ENCODE measurements around the gene PTPRK. TPM values are rescaled to one million over a fixed set of nuclear protein-coding genes. Genes with fewer than 3 reads are reported as not detected.

The PTPRK gene
- total and polyA plus RNA-seq, 12 donors: 7.5 to 47.7 (median 35.7) TPM

GRCh38 chr6:127937747-127938146 lies 582.7 kb downstream of the PTPRK start:
- no peak for ATAC-seq
- intact Hi-C loops (cut with DNase I): no loop called here

GRCh38 chr6:127937102-127937501 lies 583.3 kb downstream of the PTPRK start:
- intact Hi-C loops (cut with DNase I): no loop called here
- Histone ChIP-seq H3K27ac (no peak overlapping the region), H3K4me1 (peaks cover 0 to 23% (median 0%) of the 10 kb centered on the region in 9 donors), H3K9me3 (peaks cover 0 to 19% (median 15%) of the 10 kb centered on the region in 11 donors), H3K36me3 (no peaks in the 10 kb centered on the region), H3K4me3 (no peak overlapping the region), H3K27me3 (no peaks in the 10 kb centered on the region)
- 75 to 89% methylated on average over 2 of the region's 2 CpGs for WGBS, 2 donors
- DNase-seq (no peak), ATAC-seq (no peak)
- TF ChIP-seq, protein P1, sequence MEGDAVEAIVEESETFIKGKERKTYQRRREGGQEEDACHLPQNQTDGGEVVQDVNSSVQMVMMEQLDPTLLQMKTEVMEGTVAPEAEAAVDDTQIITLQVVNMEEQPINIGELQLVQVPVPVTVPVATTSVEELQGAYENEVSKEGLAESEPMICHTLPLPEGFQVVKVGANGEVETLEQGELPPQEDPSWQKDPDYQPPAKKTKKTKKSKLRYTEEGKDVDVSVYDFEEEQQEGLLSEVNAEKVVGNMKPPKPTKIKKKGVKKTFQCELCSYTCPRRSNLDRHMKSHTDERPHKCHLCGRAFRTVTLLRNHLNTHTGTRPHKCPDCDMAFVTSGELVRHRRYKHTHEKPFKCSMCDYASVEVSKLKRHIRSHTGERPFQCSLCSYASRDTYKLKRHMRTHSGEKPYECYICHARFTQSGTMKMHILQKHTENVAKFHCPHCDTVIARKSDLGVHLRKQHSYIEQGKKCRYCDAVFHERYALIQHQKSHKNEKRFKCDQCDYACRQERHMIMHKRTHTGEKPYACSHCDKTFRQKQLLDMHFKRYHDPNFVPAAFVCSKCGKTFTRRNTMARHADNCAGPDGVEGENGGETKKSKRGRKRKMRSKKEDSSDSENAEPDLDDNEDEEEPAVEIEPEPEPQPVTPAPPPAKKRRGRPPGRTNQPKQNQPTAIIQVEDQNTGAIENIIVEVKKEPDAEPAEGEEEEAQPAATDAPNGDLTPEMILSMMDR (IDR thresholded peaks at IDR 0.05): no peak

More at GRCh38 chr6:127937747-127938146, 582.7 kb downstream of the PTPRK start:
- H3K9me3 ChIP-seq: peaks cover 0 to 12% (median 9%) of the 10 kb centered on the region in 11 donors
- TF ChIP-seq, protein P1 (IDR thresholded peaks at IDR 0.05): no peak
- no peak overlapping the region for H3K4me3 ChIP-seq
- no peak overlapping the region for H3K27ac ChIP-seq
- DNase-seq: no peak
- peaks cover 0 to 23% (median 0%) of the 10 kb centered on the region in 9 donors for H3K4me1 ChIP-seq
- no peaks in the 10 kb centered on the region for H3K36me3 ChIP-seq
- no peaks in the 10 kb centered on the region for H3K27me3 ChIP-seq

- intact Hi-C loops (cut with DNase I): no loop called here
- 90 to 93% methylated on average over 1 of the region's 1 CpG for WGBS, 2 donors
- Histone ChIP-seq H3K27me3 (no peaks in the 10 kb centered on the region), H3K4me3 (no peak overlapping the region), H3K4me1 (peaks cover 0 to 20% (median 0%) of the 10 kb centered on the region in 9 donors), H3K9me3 (peaks cover 0 to 21% (median 15%) of the 10 kb centered on the region in 11 donors), H3K36me3 (no peaks in the 10 kb centered on the region), H3K27ac (peak overlapping the region in 1 of 10 donors; percentile 72)
- DNase-seq (no peak), ATAC-seq (no peak)
- TF ChIP-seq, protein P1 (IDR thresholded peaks at IDR 0.05): no peak
Observed at GRCh38 chr6:127934956-127935355, 585.4 kb downstream of the PTPRK start.

- no peak for DNase-seq
- 84 to 88% methylated on average over 7 of the region's 7 CpGs for WGBS, 2 donors
- peak overlapping the region in 1 of 10 donors; percentile 72 for H3K27ac ChIP-seq
Observed at GRCh38 chr6:127933852-127934840, 586.3 kb downstream of the PTPRK start.

More at GRCh38 chr6:127933852-127934840, 586.3 kb downstream of the PTPRK start:
- no peak for ATAC-seq
- TF ChIP-seq, protein P1 (IDR thresholded peaks at IDR 0.05): no peak
- Histone ChIP-seq H3K4me1 (peaks cover 0 to 12% (median 0%) of the 10 kb centered on the region in 9 donors), H3K9me3 (peaks cover 0 to 21% (median 15%) of the 10 kb centered on the region in 11 donors), H3K4me3 (no peak overlapping the region), H3K36me3 (no peaks in the 10 kb centered on the region), H3K27me3 (no peaks in the 10 kb centered on the region)
- intact Hi-C loops (cut with DNase I): no loop called here
